CD4-positive, alpha-beta T cell treated with Interleukin-6 for 4 hours (primary cell): ENCODE measurements around the gene KRT14.
"Not testable (repeated sequence)": the region's sequence is repeated elsewhere in the genome, so short reads cannot be mapped to it uniquely, and the experiment has no call there.

Experiments used
- DNase-seq: peaks from one replicate; pipeline ENCODE4 v3.0.0-alpha.2; 2020; ENCODE audit warnings: mixed read lengths

The KRT14 gene

DNA sequence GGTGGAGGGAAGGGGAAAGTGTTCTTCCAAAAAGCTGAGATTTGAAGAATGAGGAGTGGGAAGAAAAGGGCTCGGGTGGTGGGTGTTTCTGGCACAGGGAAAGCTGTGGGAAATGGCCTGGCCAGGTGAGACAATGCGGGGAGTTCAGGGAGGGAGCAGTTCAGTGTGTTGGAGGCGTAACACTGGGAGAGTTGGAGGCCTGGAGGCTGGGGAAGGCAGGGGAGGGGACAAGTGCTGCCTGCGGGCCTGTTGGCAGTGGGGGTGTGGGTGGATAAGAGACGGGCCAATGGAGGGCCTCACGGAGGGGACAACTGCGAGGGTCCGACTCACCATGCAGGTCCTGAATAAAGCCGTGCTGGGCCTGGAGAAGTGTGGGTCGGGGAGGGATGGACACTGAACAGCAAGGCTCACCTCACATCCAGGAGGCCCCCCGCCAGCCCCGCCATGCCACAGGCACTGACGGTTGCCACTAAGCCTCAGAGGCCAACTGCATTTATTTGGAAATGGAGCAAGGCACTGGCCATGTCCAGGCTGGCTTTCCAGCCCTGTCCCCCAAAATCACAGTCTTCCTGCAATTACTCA lies 40.8 kb downstream of the KRT14 start:
- DNase-seq = no peak

DNA sequence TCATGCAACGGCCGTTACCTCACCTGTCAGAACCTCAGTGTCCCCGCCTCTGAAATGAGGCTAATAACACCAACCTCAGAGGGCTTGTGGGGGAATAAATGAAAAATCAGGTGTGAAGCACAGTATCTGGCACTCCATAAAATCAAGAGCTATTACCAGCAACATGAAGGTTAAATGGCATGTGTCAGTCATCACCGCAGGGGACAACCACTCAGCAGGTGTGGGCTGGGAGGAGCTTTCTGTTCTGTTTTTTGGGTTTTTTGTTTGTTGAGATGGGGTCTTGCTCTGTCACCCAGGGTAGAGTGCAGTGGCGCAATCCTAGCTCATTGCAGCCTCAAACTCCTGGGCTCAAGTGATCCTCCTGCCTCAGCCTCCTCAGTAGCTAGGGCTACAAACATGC lies 41.8 kb downstream of the KRT14 start:
- no peak for DNase-seq

DNA sequence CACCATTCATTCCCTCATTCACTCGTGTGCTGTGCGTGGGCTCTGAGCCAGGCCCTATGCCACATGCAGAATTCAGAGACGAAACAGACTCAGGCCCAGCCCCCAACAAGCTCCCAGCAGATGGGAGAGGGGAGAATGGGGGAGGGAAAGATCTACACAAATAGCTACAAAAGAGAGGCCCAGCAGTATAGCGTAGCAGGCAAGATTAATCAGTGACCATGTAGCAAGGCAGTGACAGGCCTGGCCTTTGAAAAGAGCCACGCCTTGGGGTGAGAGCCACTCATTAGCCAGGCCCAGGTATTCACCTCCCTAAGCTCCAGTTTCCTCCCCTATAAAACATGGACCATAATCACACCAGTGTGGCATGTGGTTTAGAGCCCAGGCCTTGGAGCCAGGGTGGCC lies 42.2 kb downstream of the KRT14 start:
- DNase-seq = no peak

DNA sequence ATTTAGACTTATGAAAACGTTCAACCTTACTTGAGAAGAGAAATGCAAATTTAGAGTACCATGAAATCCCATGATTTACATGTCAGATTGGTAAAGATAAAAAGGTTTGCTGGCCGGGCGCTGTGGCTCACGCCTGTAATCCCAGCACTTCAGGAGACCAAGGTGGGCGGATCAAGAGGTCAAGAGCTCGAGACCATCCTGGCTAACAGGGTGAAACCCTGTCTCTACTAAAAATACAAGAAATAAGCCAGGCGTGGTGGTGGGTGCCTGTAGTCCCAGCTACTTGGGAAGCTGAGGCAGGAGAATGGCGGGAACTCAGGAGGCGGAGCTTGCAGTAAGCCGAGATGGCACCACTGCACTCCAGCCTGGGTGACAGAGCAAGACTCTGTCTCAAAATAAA lies 43.9 kb downstream of the KRT14 start:
- not testable (repeated sequence) for DNase-seq

DNA sequence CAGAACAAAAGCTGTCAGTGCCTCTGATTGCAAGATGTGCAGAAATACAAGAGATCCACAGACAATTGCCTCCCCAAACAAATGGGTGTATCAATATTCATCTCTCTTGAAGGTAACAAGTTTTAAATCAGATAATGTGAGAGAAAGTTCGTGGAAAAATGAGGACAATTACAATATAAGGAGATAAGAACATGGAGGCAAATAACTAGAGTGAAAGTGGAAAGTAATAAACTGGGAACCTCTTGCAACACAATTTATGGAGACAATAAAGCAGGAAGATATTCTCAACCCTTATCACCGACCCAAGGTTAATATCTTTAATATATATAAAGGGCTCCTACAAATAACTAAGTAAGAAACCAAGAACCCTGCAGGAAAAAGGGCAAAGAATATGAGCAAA lies 44.3 kb downstream of the KRT14 start:
- DNase-seq = no peak

DNA sequence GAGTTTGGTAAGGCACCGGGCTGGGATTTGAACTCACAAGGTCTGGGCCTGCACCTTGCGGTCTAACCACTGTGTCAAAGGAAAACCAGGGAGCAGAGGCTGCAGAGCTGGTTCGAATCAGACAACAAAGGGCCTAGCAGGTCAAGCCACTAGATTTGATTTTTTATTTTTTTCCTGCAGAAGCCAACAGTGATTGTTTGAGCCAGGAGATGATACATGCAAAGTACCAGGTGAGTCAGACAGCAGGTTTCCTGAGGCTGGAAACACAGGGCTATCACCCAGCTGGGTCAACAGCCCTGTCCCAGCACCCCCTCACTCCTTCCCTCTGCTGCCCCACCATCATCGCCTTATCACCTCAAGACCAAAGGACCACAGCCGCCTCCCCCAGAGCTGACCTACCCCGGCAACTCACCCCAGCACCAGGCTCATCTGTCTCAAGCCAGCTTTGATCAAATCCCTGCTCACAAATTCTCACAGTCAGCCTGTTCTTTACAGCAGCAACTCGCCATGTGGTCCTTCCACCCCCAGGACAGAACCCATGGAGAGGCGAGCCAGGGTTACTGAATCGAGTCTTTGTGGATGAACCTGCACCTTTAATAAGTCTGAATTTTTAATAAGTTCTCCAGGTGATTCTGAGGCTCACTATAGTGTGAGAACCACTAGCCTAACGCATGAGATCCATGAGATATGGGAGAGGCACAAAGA lies 45.6 kb downstream of the KRT14 start:
- DNase-seq = no peak

DNA sequence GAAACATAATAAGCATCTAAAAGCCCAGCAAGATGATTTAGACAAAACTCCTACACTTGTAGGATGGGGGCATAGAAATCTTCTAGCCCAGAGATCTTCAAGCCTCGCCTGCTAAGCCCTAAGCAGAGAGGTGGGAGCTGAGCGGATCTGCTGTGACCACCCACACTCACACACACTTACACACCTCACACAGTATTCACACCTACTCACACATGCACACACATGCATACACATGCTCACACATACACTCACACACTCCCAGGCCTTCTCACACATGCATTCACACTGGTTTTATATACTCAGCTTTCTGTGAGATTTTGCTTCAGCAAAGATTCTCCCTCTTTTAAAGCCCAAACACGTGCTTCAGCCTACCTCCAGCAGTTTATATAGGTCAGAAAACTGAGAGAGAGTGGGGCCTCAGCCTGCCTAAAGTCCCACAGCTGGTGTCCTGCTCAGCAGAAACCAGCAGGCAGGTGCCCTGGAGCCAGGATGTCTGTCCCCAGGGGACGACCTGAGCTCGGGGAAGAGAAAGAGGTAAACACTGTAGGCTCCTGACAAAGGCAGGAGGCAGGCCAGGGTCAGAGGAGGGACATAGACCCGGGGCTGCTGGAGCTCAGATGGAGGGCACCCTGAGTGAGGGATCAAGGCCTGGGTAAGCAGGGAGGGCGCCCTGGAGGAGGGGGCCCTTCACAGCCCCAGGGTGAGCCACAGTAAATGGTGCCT lies 46.6 kb downstream of the KRT14 start:
- DNase-seq = no peak

DNA sequence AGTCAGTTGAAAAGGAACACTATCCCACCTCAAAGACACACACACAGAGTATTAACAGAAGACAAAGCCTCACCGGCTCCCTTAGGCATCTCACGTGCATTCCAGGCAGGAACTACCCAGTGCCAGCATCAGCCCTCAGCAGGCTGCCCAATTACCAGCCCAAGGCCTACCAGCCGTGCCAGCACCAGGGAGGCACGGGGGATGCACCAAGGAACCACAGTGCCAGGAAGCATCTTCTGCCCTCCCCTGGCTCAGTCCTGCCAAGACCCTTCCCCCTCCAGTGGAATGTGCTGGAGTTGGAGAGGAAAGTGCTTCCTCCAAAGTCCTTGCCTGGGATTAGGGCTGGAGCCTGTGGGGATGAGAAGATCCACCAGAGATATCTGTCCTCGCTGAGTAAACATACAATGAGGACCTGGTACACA lies 47.6 kb downstream of the KRT14 start:
- no peak for DNase-seq

DNA sequence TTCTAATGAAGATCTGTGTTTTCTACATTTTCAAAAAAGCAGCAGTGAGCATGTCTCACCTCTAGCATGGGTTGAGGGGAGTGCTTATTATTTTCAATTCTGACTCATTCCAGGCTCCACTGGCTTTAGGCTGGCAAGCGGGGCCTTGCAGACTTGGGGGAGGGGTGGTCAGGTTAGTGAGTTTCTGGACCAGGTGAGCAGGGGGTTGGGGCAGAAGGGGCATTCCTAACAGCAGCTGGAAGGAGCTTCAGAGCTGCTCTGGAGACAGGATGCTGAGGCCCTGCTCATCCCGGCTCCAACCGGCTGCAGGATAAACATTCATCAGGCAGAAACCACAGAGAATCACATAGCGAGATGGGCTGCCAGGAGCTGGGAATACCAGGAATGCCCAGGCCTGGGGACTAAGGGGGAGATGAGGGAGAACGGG lies 48.1 kb downstream of the KRT14 start:
- DNase-seq = no peak

DNA sequence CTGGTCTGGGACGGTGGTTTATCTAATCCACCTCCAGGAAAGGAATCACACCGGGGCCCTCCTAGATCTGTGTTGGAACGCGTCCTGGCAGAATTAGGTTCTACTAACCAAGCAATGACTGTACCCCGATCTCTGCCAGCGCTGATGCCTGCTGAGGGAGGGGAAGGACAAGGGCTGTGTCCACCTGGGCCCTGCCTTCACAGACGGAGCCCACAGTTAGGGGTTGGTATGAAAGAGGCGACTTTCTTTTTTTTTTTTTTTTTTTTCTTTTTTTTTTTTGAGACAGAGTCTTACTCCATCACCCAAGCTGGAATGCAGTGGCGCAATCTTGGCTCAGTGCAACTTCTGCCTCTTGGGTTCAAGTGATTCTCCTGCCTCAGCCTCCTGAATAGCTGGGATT lies 48.7 kb downstream of the KRT14 start:
- DNase-seq = no peak

DNA sequence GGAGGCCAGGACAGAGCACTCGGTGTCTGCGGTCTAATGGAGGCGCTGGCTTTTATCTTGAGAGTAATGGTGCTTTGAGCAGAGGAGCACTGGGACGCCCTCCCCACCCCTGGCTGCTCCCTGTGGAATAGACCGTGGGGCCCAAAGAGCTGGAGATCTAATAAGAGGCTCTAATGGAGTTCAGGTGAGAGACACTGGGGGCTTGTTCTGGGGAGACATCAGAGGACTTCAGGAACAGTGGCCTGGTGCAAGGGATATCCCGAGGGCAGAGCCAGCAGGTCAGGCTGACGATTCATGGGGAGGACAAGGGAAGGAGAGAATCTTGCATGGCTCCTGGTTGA lies 49.1 kb downstream of the KRT14 start:
- no peak for DNase-seq

DNA sequence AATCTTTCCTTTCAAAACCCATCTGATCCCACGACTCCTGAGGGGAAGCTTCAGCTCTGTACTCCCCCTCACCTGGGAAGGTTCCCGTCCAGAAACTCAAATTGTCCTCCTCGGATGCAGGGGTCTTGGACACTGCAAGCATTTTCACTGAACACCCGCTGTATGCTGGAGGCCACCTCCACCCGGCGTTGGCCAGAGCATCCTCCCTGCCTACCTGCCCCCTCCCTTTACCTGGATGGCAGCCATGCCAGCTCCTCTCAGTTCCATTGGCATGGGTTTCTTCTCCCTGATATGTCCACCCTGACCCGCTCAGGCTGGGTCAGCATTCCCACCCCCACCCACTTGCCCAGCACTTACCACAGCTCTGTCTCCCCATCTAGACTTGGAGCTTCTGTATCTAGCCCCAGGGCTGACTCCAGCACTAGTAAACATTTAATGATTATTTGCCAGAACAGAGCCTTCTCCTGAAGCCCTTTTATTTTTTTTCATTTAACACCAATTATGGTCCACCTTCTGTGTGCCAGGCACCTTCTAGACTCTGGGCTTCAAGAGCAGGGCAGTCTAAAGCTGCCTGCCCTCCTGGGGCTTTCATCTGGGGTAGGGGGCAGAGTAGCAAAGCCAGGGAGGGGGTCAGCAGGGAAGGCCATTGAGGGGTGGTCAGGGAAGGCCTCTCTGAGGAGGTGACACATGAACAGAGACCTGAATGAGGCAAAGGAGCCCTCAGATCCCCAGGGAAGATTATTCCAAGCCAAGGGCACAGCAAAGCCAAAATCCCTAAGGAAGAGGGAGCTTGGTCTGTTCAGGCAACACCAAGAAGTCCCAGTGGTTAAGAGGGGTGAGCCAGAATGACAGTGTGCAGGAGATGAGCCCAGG lies 49.7 kb downstream of the KRT14 start:
- no peak for DNase-seq

DNA sequence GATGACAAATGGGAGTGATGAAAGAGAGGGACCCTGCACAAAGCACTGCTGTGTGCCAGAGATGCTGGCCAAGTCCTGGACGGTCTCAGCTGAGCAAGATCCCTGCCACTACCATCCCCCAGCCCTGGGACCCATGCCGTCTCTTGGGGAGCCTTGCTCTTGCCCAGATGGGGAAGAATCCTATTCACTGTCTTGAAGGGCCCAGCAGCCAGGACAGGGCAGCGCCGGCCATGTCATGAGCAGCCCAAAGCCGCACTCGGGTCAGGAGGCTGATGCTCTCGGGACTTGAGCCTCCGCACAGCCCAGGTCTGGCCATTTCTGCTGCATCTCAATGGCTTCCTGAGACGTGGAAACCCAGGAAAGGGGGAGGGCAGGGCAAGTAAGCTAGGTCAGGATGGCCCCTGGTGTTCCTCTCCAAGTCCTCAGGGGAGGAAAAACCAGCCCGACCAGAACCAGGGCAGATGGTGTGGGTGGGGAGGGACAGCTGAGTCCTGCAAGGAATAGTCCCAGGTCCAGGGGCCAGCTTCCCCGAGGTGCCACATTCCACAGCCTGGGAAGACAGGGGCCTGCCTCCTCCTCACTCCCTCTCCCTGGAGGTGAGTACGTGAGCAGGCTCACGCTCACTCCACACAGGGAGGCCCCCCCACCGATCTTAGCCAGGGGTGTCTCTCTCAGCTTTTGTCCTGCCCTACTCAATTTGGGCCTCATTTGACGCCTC lies 50.8 kb downstream of the KRT14 start:
- DNase-seq = no peak

DNA sequence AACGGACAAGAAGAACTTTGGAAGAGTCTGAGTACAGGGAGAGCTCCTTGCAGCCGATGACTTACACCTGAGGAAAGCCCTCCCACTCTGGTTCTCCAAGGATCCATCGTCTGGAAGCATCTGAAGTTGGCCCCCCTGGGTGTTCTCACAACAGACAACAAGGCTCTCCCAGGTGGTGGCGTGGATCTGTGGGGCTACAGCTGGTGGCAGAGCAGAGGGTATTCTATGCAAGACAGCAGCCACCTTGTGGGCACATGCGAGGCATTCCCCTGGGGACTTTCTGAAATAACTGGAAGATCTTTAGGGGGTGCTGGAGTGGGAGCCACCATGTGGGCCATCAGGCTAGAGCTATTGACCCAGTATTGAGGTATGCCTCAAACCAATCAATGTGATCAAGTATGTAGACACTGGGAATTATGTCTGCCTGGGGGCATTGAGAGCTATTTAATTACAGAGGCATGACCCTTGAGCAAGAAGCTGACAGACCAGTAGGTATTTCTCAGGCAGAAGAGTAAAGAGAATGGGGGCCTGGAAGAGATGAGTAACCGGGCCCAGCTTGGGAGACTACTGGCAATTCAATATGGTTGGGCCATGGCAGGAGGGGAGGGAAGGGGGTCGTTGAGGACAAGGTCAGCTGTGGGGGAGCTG lies 51.7 kb downstream of the KRT14 start:
- DNase-seq = no peak

DNA sequence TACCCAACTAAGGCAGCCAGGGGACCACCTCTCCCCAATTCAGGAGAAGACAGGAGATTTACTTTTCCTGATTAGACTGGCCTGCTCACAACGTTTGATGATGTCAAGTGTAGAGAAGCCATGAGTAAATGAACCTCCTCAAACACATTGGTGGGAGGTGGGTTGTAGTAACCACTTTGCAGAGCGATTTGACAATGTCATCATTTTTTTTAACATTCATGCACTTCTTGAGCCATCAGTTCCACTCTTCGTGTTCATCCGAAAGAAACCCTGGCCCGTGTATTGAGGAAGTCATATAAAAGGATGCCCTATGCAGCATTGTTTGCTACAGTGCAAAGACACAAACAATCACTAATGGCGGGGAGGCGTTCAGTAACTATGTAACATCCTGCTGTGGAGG lies 53.1 kb downstream of the KRT14 start:
- no peak for DNase-seq

DNA sequence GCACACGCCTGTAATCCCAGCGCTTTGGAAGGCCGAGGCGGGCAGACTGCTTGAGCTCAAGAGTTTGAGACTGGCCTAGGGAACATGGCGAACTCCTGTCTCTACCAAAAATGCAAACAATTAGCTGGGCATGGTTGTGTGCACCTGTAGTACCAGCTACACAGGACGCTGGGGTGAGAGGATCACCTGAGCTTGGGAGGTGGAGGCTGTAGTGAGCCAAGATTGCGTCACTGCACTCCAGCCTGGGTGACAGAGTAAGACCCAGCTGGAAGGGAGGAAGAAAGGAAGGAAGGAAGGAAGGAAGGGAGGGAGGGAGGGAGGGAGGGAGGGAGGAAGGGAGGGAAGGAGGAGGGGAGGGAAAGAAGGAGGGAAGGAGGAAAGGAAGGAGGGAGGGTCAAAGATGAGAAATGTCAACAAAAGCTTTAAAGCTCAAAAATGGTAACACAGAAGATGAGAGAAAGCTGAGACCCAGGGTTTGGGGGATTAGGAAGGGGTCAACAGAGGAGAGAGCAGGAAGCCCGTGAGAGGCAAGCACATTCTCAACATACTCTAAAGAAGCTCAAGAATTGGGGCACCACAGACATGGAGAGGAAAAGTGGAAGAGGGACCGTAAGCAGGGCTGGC lies 53.6 kb downstream of the KRT14 start:
- no peak for DNase-seq
